ENCODE results near the gene GC.

DNA sequence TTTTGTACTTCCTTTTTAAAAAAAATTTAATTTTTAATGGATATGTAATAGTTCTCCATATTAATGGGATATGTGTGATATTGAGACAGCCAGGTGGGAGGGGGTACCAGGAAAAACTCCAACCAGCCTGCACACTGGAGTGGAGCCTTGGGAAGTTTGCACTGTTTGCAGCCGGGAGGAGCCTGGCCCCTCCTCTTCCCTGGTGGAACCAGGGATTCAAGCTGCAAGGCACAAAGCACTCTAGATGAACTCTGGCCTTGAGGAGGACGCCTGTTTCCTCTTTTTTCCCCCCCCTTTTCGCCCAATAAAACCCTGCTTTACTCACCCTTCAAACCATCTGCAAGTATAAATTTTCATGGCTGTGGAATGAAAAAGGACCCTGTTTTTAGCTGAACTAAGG lies 48.2 kb upstream of the GC start:
- TF ChIP-seq, protein P1, sequence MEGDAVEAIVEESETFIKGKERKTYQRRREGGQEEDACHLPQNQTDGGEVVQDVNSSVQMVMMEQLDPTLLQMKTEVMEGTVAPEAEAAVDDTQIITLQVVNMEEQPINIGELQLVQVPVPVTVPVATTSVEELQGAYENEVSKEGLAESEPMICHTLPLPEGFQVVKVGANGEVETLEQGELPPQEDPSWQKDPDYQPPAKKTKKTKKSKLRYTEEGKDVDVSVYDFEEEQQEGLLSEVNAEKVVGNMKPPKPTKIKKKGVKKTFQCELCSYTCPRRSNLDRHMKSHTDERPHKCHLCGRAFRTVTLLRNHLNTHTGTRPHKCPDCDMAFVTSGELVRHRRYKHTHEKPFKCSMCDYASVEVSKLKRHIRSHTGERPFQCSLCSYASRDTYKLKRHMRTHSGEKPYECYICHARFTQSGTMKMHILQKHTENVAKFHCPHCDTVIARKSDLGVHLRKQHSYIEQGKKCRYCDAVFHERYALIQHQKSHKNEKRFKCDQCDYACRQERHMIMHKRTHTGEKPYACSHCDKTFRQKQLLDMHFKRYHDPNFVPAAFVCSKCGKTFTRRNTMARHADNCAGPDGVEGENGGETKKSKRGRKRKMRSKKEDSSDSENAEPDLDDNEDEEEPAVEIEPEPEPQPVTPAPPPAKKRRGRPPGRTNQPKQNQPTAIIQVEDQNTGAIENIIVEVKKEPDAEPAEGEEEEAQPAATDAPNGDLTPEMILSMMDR (IDR thresholded peaks at IDR 0.05), result no peak
- TF ChIP-seq POLR2AphosphoS5 (IDR thresholded peaks at IDR 0.05) (no peak), POLR2A (IDR thresholded peaks at IDR 0.05) (no peak)

Measured in sigmoid colon (tissue), 4 donors.